NCI-H1436 treated with DMSO at 0.1 percent for 48 hours (cell line): ENCODE data around the gene CFAP69.
"Not testable (repeated sequence)": the region's sequence is repeated elsewhere in the genome, so short reads cannot be mapped to it uniquely, and the experiment has no call there.

Source experiments
- DNase-seq: peaks from one replicate; lab custom pipeline; 2025; lab: John Stamatoyannopoulos, UW

CFAP69 gene

GRCh38 chr7:90270431-90271178 is 25.6 kb downstream of the CFAP69 start:
- no peak for DNase-seq

GRCh38 chr7:90271753-90272152 is 26.8 kb downstream of the CFAP69 start:
- DNase-seq: no peak

- no peak for DNase-seq
These were observed 27.3 kb downstream of the CFAP69 start for GRCh38 chr7:90272242-90272641.

GRCh38 chr7:90274161-90274560 is 29.2 kb downstream of the CFAP69 start:
- DNase-seq: no peak

GRCh38 chr7:90276033-90276728 is 31.2 kb downstream of the CFAP69 start:
- DNase-seq: no peak

GRCh38 chr7:90288154-90288553 is 43.2 kb downstream of the CFAP69 start:
- no peak for DNase-seq

GRCh38 chr7:90290244-90291113 is 45.5 kb downstream of the CFAP69 start:
- DNase-seq: no peak

GRCh38 chr7:90298145-90299038 is 53.4 kb downstream of the CFAP69 start:
- no peak for DNase-seq

GRCh38 chr7:90303241-90303640 is 58.3 kb downstream of the CFAP69 start:
- DNase-seq: no peak

- DNase-seq: no peak
These were observed 64.9 kb downstream of the CFAP69 start for GRCh38 chr7:90309872-90310271.

GRCh38 chr7:90311175-90311574 is 66.2 kb downstream of the CFAP69 start:
- no peak for DNase-seq

- no peak for DNase-seq
These were observed 67.8 kb downstream of the CFAP69 start for GRCh38 chr7:90312745-90313144.

GRCh38 chr7:90313907-90314306 is 68.9 kb downstream of the CFAP69 start:
- no peak for DNase-seq

GRCh38 chr7:90320014-90320413 is 75.0 kb downstream of the CFAP69 start:
- no peak for DNase-seq

GRCh38 chr7:90320418-90320800 is 75.4 kb downstream of the CFAP69 start:
- DNase-seq: no peak

GRCh38 chr7:90320801-90321494 is 76.0 kb downstream of the CFAP69 start, which contains the start of gene FAM237B:
Gene FAM237B (minus strand): TSS chr7:90321304. CDS start chr7:90319748, 1,556 bp downstream.
- no peak for DNase-seq

- DNase-seq: no peak
These were observed 77.9 kb downstream of the CFAP69 start for GRCh38 chr7:90322837-90323236.

- no peak for DNase-seq
These were observed 81.5 kb downstream of the CFAP69 start for GRCh38 chr7:90326500-90326899.

- DNase-seq: no peak
These were observed 89.3 kb downstream of the CFAP69 start for GRCh38 chr7:90334193-90334843.

GRCh38 chr7:90334926-90335325 is 90.0 kb downstream of the CFAP69 start:
- not testable (repeated sequence) for DNase-seq
